SU-DHL-6 (cell line): ENCODE measurements around the gene ASTN2.

Experiments used
- H2AFZ ChIP-seq: fragments of 200-600 bp; sonication (generic); 2 replicates; pipeline ENCODE4 v1.6.1; 2014; ENCODE audit warnings: low read depth, mild to moderate bottlenecking, moderate library complexity, mixed read lengths, antibody characterized with exemption, low read length; ENCODE audit not compliant: severe bottlenecking
- H3F3A ChIP-seq: fragments of 200-600 bp; shearing (Covaris generic); 2 replicates; pipeline ENCODE4 v1.6.0; 2016; ENCODE audit warnings: antibody characterized with exemption, mild to moderate bottlenecking; ENCODE audit not compliant: insufficient read depth
- H3K27ac ChIP-seq: fragments of 200-600 bp; sonication (generic); 2 replicates; pipeline ENCODE4 v1.5.1; 2016; ENCODE audit warnings: low read depth, mild to moderate bottlenecking, low read length, moderate library complexity, mixed read lengths
- H3K27me3 ChIP-seq: fragments of 200-600 bp; sonication (generic), shearing (Covaris generic); 2 replicates; pipeline ENCODE4 v1.6.0; 2014; ENCODE audit warnings: mild to moderate bottlenecking, low read length
- H3K36me3 ChIP-seq: fragments of 200-600 bp; sonication (generic); 2 replicates; pipeline ENCODE4 v1.6.1; 2014; ENCODE audit warnings: mild to moderate bottlenecking, low read length, mixed read lengths
- H3K4me2 ChIP-seq: fragments of 300-600, 200-600 bp; shearing (Covaris generic), sonication (generic); 2 replicates; pipeline ENCODE4 v1.6.0; 2014; ENCODE audit warnings: low read length, low read depth, mild to moderate bottlenecking; ENCODE audit not compliant: poor library complexity, severe bottlenecking
- H3K4me3 ChIP-seq: fragments of 200-600 bp; sonication (generic); 2 replicates; pipeline ENCODE4 v1.5.1; 2014; ENCODE audit warnings: antibody characterized with exemption, low read length, mild to moderate bottlenecking, mixed read lengths; ENCODE audit not compliant: insufficient read depth, poor library complexity, severe bottlenecking
- H3K79me2 ChIP-seq: fragments of 200-600 bp; sonication (generic); 2 replicates; pipeline ENCODE4 v1.6.1; 2014; ENCODE audit warnings: mild to moderate bottlenecking, low read length, moderate library complexity; ENCODE audit not compliant: insufficient read depth
- H3K9ac ChIP-seq: fragments of 200-600 bp; sonication (generic); 2 replicates; pipeline ENCODE4 v1.7.0; 2014; ENCODE audit warnings: mild to moderate bottlenecking, low read length
- H3K9me2 ChIP-seq: fragments of 200-600 bp; sonication (generic); replicated peaks from 2 replicates; pipeline ENCODE4 v1.6.1; 2014; ENCODE audit warnings: low read length; ENCODE audit not compliant: insufficient read depth
- H3K9me3 ChIP-seq: fragments of 200-600 bp; sonication (generic); 2 replicates; pipeline ENCODE4 v1.6.1; 2014; ENCODE audit warnings: low read length, mixed read lengths; ENCODE audit not compliant: insufficient read depth
- H4K20me1 ChIP-seq: fragments of 200-600 bp; sonication (generic); 2 replicates; pipeline ENCODE4 v1.6.1; 2014; ENCODE audit warnings: low read depth, mild to moderate bottlenecking, antibody characterized with exemption, low read length, moderate library complexity, mixed read lengths
- EZH2phosphoT487 ChIP-seq: fragments of 200-600 bp; sonication (generic), shearing (Covaris generic); conservative IDR thresholded peaks from 2 replicates; pipeline ENCODE4 v1.6.1; 2018; ENCODE audit warnings: mild to moderate bottlenecking, antibody characterized with exemption, low read length, moderate library complexity, mixed read lengths
- TF ChIP-seq, protein P1 (sequence below): fragments of 200-600 bp; sonication (generic); IDR thresholded peaks from one replicate; pipeline ENCODE4 v1.5.1; 2017; ENCODE audit warnings: antibody characterized with exemption, mild to moderate bottlenecking, low read length, moderate library complexity; ENCODE audit not compliant: insufficient read depth, poor library complexity, severe bottlenecking

Gene ASTN2

DNA sequence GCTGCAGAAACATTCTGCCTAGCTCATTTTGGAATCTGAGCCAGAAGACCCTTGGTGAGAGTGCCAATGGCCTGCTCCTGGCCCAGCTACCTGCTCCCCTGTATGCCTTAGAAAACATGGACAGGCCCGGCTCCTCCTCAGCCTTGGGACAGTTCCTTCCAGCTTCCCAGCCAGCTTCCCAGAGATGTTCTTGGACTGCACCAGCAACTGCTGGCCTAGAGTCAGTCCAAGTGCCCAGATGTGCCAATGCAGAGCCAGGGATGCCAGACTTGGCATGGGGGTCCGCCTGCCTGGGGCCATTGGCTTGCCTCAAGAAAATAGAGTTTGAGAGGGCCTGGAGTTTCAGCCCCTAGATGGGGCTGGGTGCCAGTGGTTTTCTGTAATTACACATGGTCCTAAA lies 870.0 kb downstream of the ASTN2 start:
- Histone ChIP-seq H3K27ac (no peak overlapping the region), H3K9me3 (no peaks in the 10 kb centered on the region), H3K4me3 (no peak overlapping the region), H3K27me3 (no peaks in the 10 kb centered on the region), H2AFZ (no peak overlapping the region), H3K9me2 (no peaks in the 10 kb centered on the region), H3K79me2 (no peaks in the 10 kb centered on the region), H3F3A (no peaks in the 10 kb centered on the region), H3K9ac (no peak overlapping the region), H3K36me3 (no peaks in the 10 kb centered on the region), H4K20me1 (no peaks in the 10 kb centered on the region), H3K4me2 (no peak overlapping the region)
- TF ChIP-seq, protein P1, sequence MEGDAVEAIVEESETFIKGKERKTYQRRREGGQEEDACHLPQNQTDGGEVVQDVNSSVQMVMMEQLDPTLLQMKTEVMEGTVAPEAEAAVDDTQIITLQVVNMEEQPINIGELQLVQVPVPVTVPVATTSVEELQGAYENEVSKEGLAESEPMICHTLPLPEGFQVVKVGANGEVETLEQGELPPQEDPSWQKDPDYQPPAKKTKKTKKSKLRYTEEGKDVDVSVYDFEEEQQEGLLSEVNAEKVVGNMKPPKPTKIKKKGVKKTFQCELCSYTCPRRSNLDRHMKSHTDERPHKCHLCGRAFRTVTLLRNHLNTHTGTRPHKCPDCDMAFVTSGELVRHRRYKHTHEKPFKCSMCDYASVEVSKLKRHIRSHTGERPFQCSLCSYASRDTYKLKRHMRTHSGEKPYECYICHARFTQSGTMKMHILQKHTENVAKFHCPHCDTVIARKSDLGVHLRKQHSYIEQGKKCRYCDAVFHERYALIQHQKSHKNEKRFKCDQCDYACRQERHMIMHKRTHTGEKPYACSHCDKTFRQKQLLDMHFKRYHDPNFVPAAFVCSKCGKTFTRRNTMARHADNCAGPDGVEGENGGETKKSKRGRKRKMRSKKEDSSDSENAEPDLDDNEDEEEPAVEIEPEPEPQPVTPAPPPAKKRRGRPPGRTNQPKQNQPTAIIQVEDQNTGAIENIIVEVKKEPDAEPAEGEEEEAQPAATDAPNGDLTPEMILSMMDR, result no peak
- no peak for TF ChIP-seq EZH2phosphoT487

DNA sequence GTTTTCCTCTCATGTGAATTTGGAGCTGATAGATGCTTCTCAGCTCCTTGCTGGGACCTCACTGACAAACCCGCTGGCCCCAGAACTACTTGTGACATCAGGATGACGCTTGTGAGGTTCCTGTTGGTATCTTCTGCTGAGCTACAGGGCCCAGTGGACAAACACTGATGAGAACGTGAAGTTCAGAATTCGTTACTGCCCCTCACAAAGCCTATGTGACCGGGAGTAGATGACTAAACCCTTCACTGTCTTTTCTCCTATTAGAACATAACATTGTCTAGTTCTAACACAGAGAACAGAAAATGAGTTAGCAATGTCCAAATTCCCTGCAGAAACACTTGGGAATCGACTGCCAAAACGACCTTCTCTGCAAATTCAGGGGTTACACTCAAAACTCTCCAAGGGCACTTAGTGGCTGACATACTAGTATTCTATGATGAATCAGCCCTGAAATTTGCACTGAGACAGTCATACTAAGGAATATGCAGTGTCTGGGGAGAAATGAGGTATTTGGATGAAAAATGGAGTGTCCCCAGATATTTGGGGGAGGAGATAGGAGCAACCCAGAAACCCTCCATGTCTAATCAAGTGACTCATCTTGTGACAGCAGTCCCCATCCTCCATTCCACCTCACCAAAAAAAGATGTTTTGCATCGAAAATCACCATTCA lies 871.0 kb downstream of the ASTN2 start:
- TF ChIP-seq EZH2phosphoT487, result no peak
- TF ChIP-seq, protein P1, result no peak
- Histone ChIP-seq H3K9me2 (no peaks in the 10 kb centered on the region), H3K9me3 (no peaks in the 10 kb centered on the region), H2AFZ (no peak overlapping the region), H3F3A (no peaks in the 10 kb centered on the region), H3K27me3 (no peaks in the 10 kb centered on the region), H3K79me2 (no peaks in the 10 kb centered on the region), H3K4me2 (no peak overlapping the region), H4K20me1 (no peaks in the 10 kb centered on the region), H3K36me3 (no peaks in the 10 kb centered on the region), H3K9ac (no peak overlapping the region), H3K4me3 (no peak overlapping the region), H3K27ac (no peak overlapping the region)

DNA sequence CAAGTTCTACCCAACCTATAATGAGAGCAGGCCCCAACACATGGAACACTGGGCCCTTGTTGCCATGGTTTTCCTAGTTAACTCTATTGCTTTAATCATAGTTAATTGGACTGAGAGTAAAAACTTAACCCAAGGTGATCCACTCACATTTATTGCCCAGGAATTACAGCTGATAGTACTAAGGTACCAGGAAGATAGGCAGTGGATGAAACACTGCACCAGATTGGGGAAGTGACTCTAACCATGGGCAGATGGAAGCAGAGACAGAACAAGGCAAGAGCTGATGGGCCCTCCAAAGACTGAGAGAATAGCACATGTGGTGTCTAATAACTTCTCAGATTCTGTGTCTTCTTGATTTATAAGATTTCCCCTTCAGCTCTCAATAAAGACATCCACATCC lies 873.5 kb downstream of the ASTN2 start:
- H3K9me2 ChIP-seq, result no peaks in the 10 kb centered on the region
- no peak overlapping the region for H2AFZ ChIP-seq
- no peak overlapping the region for H3K4me2 ChIP-seq
- no peaks in the 10 kb centered on the region for H3K36me3 ChIP-seq
- no peaks in the 10 kb centered on the region for H3K27me3 ChIP-seq
- no peak overlapping the region for H3K27ac ChIP-seq
- no peak overlapping the region for H3K9ac ChIP-seq
- H3K79me2 ChIP-seq, result no peaks in the 10 kb centered on the region
- no peak overlapping the region for H3K4me3 ChIP-seq
- no peaks in the 10 kb centered on the region for H3F3A ChIP-seq
- no peaks in the 10 kb centered on the region for H3K9me3 ChIP-seq
- no peaks in the 10 kb centered on the region for H4K20me1 ChIP-seq
- TF ChIP-seq, protein P1, result no peak
